ENCODE results near the gene UPK3BL2.
A peak's percentile ranks its signal among the peaks of the same experiment; 100 is the strongest.
"Not testable (repeated sequence)": the region's sequence is repeated elsewhere in the genome, so short reads cannot be mapped to it uniquely, and the experiment has no call there.

The UPK3BL2 gene

GRCh38 chr7:102543596-102543995, at the start of gene UPK3BL2:
Gene UPK3BL2 (minus strand): TSS chr7:102543696. CDS start chr7:102543636, 60 bp downstream.
- not testable (repeated sequence) for H3K27ac ChIP-seq

DNA sequence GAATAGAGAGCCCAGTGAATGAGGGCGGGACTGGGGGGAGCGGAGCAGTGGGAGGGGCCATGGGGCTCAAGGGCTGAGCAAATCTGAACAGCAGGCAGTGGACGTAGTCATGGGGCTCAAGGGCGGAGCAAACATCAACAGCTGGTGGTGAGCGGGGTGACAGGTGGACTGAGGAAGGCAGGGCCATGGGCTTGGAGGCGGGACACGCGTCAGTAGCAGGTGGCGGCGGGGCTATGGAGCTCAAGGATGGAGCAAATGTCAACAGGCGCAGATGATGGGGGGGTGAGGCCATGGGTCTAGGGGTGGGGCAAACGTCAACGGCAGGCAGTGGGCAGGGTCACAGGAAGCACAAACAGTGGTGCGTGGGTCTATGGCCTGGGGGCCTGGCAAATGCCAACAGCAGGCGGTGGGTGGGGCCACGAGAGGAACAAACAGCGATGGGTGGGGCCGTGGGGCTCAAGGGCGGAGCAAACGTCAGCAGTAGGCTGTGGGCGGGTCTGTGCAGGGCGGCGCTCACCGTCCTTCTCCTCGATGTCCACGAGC, 49.1 kb upstream of the UPK3BL2 start:
- not testable (repeated sequence) for H3K27ac ChIP-seq

DNA sequence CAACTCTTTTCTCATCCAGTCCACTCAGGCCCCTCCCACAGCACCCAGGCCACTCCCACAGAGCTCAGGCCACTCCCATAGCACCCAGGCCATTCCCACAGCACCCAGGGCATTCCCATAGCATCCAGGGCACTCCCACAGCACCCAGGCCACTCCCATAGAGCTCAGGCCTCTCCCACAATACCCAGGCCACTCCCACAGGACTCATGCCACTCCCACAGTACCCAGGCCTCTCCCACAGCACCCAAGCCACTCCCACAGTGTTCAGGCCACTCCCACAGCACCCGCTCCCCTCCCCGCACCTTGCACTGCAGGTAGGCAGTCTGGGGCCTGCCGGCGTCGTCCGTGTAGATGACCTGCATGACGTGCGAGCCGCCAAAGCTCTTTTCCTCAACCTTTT, 46.4 kb upstream of the UPK3BL2 start:
- H3K27ac ChIP-seq = not testable (repeated sequence)

- not testable (repeated sequence) for H3K27ac ChIP-seq
These were observed 40.0 kb upstream of the UPK3BL2 start for GRCh38 chr7:102583495-102583894.

DNA sequence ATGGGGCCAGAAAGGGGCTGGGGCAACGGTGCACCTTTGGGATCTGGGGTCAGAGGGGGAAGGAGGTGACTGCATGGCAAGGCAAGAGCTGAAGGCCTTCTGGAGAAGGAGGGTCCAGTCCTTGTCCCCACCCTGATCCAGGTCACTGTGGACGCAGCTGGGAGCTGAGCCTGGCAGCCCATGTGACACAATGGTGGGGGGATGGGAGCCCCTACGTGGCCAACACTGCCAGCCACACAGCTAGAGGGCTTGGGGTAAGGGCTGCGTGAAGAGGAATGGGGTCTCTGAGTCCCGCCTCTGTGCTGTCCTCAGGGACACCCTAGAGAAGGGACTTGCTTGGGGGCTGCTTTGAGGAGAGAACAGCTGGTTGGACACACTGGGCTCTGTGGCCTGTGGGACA, 38.2 kb upstream of the UPK3BL2 start:
- H3K27ac ChIP-seq = not testable (repeated sequence)

DNA sequence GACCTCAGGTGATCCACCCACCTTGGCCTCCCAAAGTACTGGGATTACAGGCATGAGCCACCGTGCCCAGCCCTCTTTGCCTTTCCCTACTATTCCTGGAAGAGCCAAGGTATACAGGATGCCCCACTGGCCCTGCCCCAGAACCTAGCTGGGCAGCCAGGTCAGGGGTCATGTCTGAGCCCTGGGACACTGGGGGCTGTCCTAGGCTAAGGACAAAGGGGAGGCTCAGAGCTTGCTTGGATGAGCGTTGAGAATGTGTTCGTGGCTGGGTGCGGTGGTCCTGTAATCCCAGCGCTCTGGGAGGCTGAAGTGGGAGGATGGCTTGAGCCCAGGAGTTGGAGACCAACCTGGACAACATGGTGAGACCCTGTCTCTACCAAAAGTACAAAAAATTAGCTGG, 35.0 kb upstream of the UPK3BL2 start:
- not testable (repeated sequence) for H3K27ac ChIP-seq

DNA sequence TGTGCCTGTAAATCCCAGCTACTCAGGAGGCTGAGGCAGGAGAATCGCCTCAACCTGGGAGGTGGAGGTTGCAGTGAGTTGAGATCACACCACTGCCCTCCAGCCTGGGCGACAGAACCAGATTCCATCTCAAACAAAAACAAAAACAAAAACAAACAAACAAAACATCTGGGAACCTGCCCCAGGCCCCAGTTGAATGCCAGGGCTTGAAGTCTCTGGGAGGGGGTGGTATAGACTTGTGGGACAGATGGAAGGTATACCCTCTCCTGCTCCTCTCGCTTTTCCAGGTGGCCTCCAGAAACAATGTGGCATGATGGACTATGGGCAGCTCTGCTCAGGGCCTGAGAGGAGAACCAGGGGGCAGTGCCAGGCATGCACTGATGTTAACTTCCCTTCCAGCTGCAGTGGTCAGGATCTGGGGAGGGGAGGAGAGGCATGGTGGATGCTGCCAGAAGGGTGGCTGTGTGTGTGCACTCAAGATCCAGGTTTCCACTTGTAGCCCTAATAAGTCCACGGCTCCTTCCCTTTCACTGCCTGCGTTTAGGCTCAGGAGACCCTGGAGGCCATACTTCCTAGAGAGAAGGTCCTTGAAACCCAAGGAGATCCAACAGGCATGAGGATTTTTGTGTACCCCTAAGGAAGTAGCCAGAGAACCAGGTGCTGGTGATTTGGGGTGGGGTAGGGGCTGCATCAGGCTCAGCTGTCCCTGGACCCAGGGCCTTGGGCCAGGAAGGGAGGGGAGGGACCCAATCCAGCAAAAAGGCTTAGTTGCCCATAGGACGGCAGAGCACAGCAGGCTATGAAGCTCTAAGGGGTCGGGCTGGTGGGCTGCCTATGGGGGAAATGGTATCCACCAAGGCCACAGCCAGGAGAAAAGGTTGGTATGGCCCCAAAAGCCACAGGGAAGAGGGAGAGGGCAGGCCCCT, 34.1 kb upstream of the UPK3BL2 start:
- H3K27ac ChIP-seq = peak overlapping the region; percentile 40; the same call in 1 of the 2 replicates

DNA sequence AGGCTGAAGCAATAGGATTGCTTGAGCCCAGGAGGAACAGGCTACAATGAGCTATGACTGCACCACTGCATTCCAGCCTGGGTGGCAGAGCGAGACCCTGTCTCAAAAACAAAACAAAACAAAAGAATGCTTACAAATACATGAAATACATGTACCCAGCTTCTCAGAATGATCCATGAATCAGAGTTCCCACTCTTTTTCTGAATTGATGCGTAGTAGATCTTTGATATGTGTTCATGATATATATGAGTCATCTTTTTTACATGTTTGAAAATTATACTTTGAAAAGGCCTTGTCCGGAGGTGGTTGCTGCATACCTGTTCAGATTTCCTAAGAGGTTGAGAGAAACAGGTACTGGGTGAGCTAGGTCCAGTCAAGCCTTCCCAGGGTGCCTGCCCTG, 32.9 kb upstream of the UPK3BL2 start:
- H3K27ac ChIP-seq = not testable (repeated sequence)

DNA sequence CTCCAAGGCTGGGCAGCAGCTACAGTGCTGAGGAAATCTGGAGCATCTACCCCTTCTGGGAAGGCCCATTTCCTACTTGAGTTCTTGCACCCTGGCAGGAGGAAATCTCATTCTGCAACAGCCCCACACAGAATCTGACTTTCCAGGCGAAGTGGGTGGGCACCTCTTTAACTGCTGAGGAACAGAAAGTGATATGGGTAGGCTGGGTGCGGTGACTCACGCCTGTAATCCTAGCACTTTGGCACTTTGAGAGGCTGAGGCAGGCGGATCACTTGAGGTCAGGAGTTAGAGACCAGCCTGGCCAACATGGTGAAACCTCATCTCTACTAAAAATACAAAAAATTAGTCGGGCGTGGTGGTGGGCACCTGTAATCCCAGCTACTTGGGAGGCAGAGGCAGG, 31.1 kb upstream of the UPK3BL2 start:
- not testable (repeated sequence) for H3K27ac ChIP-seq

DNA sequence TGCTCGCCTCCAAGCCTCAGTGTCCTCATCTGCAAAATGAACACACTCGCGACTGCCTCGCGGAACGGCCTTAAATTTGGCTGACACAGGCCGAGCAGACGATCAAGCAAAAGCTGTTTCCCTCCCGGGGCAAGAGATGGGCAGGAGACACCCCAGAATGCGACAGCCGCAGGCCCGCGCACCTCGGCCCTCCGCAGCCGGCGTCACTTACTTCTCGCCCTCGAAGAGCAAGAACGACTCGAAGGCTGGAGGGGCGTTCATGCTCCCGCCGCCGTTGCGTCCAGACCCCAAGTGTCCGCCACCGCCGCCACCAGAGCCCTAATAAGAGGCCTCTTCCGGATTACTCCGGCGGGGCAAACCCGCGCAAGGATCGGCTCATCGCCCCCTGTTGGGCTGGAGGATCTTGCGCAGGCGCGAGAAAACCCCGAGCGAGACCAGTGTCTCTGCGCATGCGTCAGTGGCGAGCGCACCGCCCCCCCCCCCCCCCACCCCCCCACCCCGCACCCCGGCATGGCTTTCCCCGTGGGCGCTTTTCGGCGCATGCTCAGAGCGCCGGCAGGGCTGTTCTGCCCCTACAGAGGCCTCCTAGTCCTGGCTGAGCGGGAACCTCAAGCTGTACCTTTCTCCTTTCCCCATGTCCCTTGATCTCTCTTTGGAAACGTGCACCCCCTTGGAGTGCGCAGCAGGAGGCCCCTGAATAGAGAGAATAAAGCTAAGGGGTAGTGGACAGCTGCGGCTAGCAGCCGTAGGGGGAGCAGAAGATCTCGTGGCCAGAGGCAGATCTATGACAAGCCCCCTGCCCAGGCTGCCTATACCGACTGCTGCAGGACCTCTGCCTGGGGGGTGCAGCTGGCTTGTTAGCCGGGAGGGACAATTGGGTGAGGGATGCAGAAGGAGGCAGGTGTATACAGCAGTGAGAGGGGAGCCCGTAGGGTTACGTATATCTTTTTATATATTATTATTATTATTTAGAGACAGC, 29.1 kb upstream of the UPK3BL2 start, which contains the start of gene POLR2J3:
Gene POLR2J3 (minus strand): TSS at position 323 of the 979 bp plus-strand sequence. CDS start 62 bp downstream, at position 261.
- peak within 1 kb of the TSS; percentile 49; the same call in 1 of the 2 replicates for H3K27ac ChIP-seq
- TF ChIP-seq CTCF (conservative IDR thresholded peaks at IDR 0.05) = peak; percentile 72

- H3K27ac ChIP-seq = not testable (repeated sequence)
These were observed 25.1 kb upstream of the UPK3BL2 start for GRCh38 chr7:102568620-102569019.

DNA sequence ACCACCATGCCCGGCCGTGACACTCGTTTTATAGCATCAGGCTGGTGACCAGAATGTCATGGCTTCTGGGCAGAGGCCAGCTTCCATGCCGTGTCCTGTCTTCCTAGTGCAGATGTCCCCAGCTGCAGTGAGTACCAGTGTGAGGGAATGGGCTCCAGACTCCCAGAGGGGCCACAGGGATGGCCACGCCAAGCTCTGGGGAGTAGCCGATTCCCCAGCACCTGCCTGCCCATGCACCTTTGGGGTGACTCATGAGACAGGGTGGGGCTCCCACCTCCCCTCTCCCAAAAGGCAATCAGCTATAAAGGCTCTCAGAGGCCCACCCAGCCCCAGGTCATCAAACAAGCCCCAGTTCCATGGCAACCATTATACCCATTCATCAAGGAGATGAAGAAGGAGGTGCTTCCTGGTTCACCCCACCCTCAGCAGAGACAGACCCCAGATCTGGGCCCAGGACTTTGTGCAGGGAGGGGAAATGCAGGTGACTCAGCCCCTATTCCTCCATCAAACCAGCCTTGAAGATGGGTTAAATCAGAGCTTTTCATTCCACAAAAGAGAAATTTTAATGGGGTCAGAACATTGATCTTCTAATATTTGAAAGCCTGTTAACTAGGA, 7.4 kb upstream of the UPK3BL2 start, which contains the start of gene SPDYE2:
Gene SPDYE2 (plus strand): TSS at position 419 of the 615 bp plus-strand sequence. CDS start 2,030 bp downstream, outside the sequence.
- not testable (repeated sequence) for H3K27ac ChIP-seq

GRCh38 chr7:102546353-102546752, 2.9 kb upstream of the UPK3BL2 start:
- H3K27ac ChIP-seq = not testable (repeated sequence)

DNA sequence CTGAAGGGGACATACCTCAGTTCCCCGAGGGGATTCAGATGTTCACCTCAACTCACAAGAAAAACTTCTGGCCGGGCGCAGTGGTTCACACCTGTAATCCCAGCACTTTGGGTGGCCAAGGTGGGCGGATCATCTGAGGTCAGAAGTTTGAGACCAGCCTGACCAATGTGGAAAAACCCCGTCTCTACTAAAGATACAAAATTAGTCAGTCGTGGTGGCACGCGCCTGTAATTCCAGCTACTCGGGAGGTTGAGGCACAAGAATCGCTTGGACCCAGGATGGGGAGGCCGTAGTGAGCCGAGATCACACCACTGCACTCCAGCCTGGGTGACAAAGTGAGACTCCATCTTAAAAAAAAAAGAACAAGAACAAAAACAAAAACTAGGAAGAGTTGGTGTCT, 1.8 kb upstream of the UPK3BL2 start:
- H3K27ac ChIP-seq = not testable (repeated sequence)

GRCh38 chr7:102544372-102544771, 876 bp upstream of the UPK3BL2 start:
- not testable (repeated sequence) for H3K27ac ChIP-seq

GRCh38 chr7:102542771-102543170, 725 bp downstream of the UPK3BL2 start:
- not testable (repeated sequence) for H3K27ac ChIP-seq

GRCh38 chr7:102542083-102542482, 1.4 kb downstream of the UPK3BL2 start:
- not testable (repeated sequence) for H3K27ac ChIP-seq

DNA sequence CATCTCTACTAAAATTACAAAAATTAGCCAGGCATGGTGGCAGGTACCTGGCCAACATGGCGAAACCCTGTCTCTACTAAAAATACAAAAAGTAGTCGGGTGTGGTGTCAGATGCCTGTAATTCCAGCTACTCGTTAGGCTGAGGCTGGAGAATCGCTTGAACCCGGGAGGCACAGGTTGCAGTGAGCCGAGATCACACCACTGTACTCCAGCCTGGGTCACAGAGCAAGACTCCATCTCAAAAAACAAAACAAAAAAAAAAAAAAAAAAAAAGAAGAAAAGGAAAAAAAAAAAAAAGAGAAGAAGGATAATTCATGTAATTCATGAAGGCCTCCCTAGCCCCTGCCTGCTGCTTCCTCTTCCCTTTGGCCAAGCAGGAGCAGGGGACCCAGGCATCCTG, 2.9 kb downstream of the UPK3BL2 start:
- H3K27ac ChIP-seq = not testable (repeated sequence)

DNA sequence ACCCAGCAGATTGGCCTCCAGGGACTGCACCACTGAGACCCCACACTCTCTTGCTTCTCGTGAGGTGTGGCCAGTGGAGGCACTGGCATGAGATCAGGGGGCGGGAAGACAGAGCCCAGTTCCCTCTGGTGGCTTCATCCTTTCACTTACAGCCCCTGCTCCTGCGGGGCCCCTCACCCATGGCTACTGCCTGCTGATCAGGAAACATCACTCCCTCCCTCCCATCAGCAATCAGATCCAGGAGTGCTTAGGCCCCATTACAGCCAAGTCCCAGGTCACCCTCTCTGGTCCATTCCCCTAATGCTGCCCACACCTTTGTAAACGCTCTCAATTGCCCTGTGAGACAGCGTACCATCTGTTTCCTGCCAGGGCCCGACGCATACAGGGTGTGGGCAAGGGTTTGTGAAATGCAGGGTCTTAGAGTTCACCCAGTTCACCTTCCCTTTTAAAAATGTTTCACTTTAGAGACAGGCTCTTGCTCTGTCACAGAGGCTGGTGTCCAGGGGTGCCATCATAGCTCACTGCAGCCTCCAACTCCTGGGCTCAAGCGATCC, 8.4 kb downstream of the UPK3BL2 start:
- H3K27ac ChIP-seq = not testable (repeated sequence)

All from VCaP (cell line).